MV-4-11 (cell line): Measurements from ENCODE around the gene ANKRD61.
"Not testable (repeated sequence)": the region's sequence is repeated elsewhere in the genome, so short reads cannot be mapped to it uniquely, and the experiment has no call there.

ENCODE experiments used
- DNase-seq: peaks from one replicate; lab custom pipeline; 2025; lab: John Stamatoyannopoulos, UW

Gene ANKRD61

GRCh38 chr7:6031567-6031966 is 391 bp downstream of the ANKRD61 start:
- no peak for DNase-seq

GRCh38 chr7:6032167-6032566 is 991 bp downstream of the ANKRD61 start:
- DNase-seq, result no peak

GRCh38 chr7:6032641-6033040 is 1.5 kb downstream of the ANKRD61 start:
- no peak for DNase-seq

GRCh38 chr7:6035165-6035564 is 4.0 kb downstream of the ANKRD61 start:
- DNase-seq, result no peak

GRCh38 chr7:6035686-6036085 is 4.5 kb downstream of the ANKRD61 start:
- no peak for DNase-seq

- DNase-seq, result no peak
Observed at GRCh38 chr7:6049780-6050179, 18.6 kb downstream of the ANKRD61 start.

- DNase-seq, result not testable (repeated sequence)
Observed at GRCh38 chr7:6051185-6051584, 20.0 kb downstream of the ANKRD61 start.

GRCh38 chr7:6056616-6057015 is 25.4 kb downstream of the ANKRD61 start:
- no peak for DNase-seq

GRCh38 chr7:6057316-6058129 is 26.3 kb downstream of the ANKRD61 start:
- no peak for DNase-seq

GRCh38 chr7:6059941-6060340 is 28.8 kb downstream of the ANKRD61 start:
- not testable (repeated sequence) for DNase-seq

GRCh38 chr7:6071406-6071805 is 40.2 kb downstream of the ANKRD61 start:
- DNase-seq, result peak; percentile 25

- DNase-seq, result peak; percentile 77
Observed at GRCh38 chr7:6074612-6075380, 43.6 kb downstream of the ANKRD61 start.

- peak; percentile 18 for DNase-seq
Observed at GRCh38 chr7:6078548-6078947, 47.4 kb downstream of the ANKRD61 start.

GRCh38 chr7:6083047-6083446 is 51.9 kb downstream of the ANKRD61 start:
- DNase-seq, result not testable (repeated sequence)
